Ascending aorta (tissue), 2 donors: Measurements from ENCODE around the gene ZBTB1. TPM values are rescaled to one million over a fixed set of nuclear protein-coding genes. Genes with fewer than 3 reads are reported as not detected.
"Not testable (repeated sequence)": the region's sequence is repeated elsewhere in the genome, so short reads cannot be mapped to it uniquely, and the experiment has no call there.

Experiments used
- DNase-seq, 2 donors: peaks; one replicate each; pipeline ENCODE4 v3.0.0-alpha.2; 2019; ENCODE audit warnings: low spot score in 2 of 2
- H3K27ac ChIP-seq, 2 donors: fragments of 200-600 bp; sonication (generic); one replicate each; pipeline ENCODE4 v1.5.1; 2016 to 2017; ENCODE audit warnings: mild to moderate bottlenecking in 1 of 2
- H3K27me3 ChIP-seq: fragments of 200-600 bp; sonication (generic); one replicate; pipeline ENCODE4 v1.5.1; 2017
- H3K36me3 ChIP-seq, 2 donors: fragments of 200-600 bp; sonication (generic); one replicate each; pipeline ENCODE4 v1.5.1; 2016
- H3K4me1 ChIP-seq, 2 donors: fragments of 200-600 bp; sonication (generic); one replicate each; pipeline ENCODE4 v1.5.1; 2016 to 2017; ENCODE audit warnings: mild to moderate bottlenecking in 1 of 2
- H3K4me3 ChIP-seq, 2 donors: fragments of 200-600 bp; sonication (generic); one replicate each; pipeline ENCODE4 v1.5.1; 2016 to 2017; ENCODE audit warnings: mild to moderate bottlenecking in 1 of 2
- H3K9me3 ChIP-seq, 2 donors: fragments of 200-600 bp; sonication (generic); one replicate each; pipeline ENCODE4 v1.5.1; 2016
- CTCF ChIP-seq, 3 experiments: fragments of 200-600 bp in 2 of 3; fragments of 450-650 bp in 1 of 3; sonication (generic) in 2 of 3; IDR thresholded peaks; one replicate each; pipeline ENCODE4 v1.5.1; 2016 to 2019; ENCODE audit warnings: antibody characterized with exemption in 3 of 3, mild to moderate bottlenecking in 1 of 3, moderate library complexity in 1 of 3
- intact Hi-C: fragments of 100-400 bp; cut with DNase I; formaldehyde crosslinking; loops from one replicate; pipeline ENCODE4 v1.15.1; 2023
- total RNA-seq: library from RNA; depleted of rRNA; stranded (reverse); fragments of >200 nt; gene quantifications from one replicate; pipeline ENCODE4 v1.1.0, GENCODE V29; 2016

The ZBTB1 gene
- total RNA-seq, 1 donor from 2014 or later = 57.0 TPM

- no peak for TF ChIP-seq CTCF (IDR thresholded peaks at IDR 0.05)
- Histone ChIP-seq H3K27me3 (no peaks in the 10 kb centered on the region), H3K27ac (no peak overlapping the region), H3K9me3 (no peaks in the 10 kb centered on the region), H3K4me1 (peaks cover 3 to 22% of the 10 kb centered on the region in 2 donors), H3K4me3 (no peak overlapping the region), H3K36me3 (no peaks in the 10 kb centered on the region)
- intact Hi-C loops = no loop called here
- no peak for DNase-seq
These were observed 59.1 kb downstream of the ZBTB1 start for GRCh38 chr14:64563696-64564095.

- H3K27me3 ChIP-seq = no peaks in the 10 kb centered on the region
- no peaks in the 10 kb centered on the region for H3K36me3 ChIP-seq
- peaks cover 3 to 33% of the 10 kb centered on the region in 2 donors for H3K4me1 ChIP-seq
- H3K9me3 ChIP-seq = no peaks in the 10 kb centered on the region
- TF ChIP-seq CTCF (IDR thresholded peaks at IDR 0.05) = no peak
- DNase-seq = no peak
- no peak overlapping the region for H3K4me3 ChIP-seq
- peak overlapping the region; percentile 73 to 76 for H3K27ac ChIP-seq
- intact Hi-C loops = no loop called here
These were observed 62.1 kb downstream of the ZBTB1 start for GRCh38 chr14:64566651-64567122.

GRCh38 chr14:64569138-64569631 is 64.6 kb downstream of the ZBTB1 start:
- H3K9me3 ChIP-seq = no peaks in the 10 kb centered on the region
- TF ChIP-seq CTCF (IDR thresholded peaks at IDR 0.05) = no peak
- H3K27ac ChIP-seq = peak overlapping the region; percentile 71 to 72
- no peaks in the 10 kb centered on the region for H3K36me3 ChIP-seq
- H3K4me3 ChIP-seq = peak overlapping the region in 1 of 2 donors; percentile 6
- H3K4me1 ChIP-seq = peaks cover 6 to 38% of the 10 kb centered on the region in 2 donors
- intact Hi-C loops = loop anchor here (1.0 kb wide), 1 partner anchor 29 kb away; the partner anchor contains the start of gene HSPA2
- H3K27me3 ChIP-seq = no peaks in the 10 kb centered on the region
- peak; percentile 12 to 86 for DNase-seq

- H3K9me3 ChIP-seq, H3K27me3 ChIP-seq, H3K36me3 ChIP-seq, DNase-seq: not testable (repeated sequence)
- intact Hi-C loops = loop anchor here (1.0 kb wide), 1 partner anchor 29 kb away; the partner anchor contains the start of gene HSPA2
- Histone ChIP-seq H3K4me1 (peaks cover 6 to 38% of the 10 kb centered on the region in 2 donors), H3K4me3 (peak overlapping the region in 1 of 2 donors; percentile 6), H3K27ac (peak overlapping the region; percentile 71 to 72)
These were observed 65.1 kb downstream of the ZBTB1 start for GRCh38 chr14:64569646-64570045.

GRCh38 chr14:64572386-64573104 is 68.0 kb downstream of the ZBTB1 start:
- no peak for TF ChIP-seq CTCF (IDR thresholded peaks at IDR 0.05)
- intact Hi-C loops = no loop called here
- Histone ChIP-seq H3K4me3 (no peak overlapping the region), H3K27me3 (no peaks in the 10 kb centered on the region), H3K4me1 (peaks cover 3 to 23% of the 10 kb centered on the region in 2 donors), H3K9me3 (no peaks in the 10 kb centered on the region), H3K27ac (peak overlapping the region in 1 of 2 donors; percentile 9), H3K36me3 (no peaks in the 10 kb centered on the region)
- DNase-seq = no peak

- no peak for TF ChIP-seq CTCF (IDR thresholded peaks at IDR 0.05)
- Histone ChIP-seq H3K27me3 (no peaks in the 10 kb centered on the region), H3K36me3 (no peaks in the 10 kb centered on the region), H3K9me3 (no peaks in the 10 kb centered on the region), H3K4me1 (peaks cover 3 to 20% of the 10 kb centered on the region in 2 donors), H3K4me3 (no peak overlapping the region), H3K27ac (peak overlapping the region in 1 of 2 donors; percentile 9)
- intact Hi-C loops = no loop called here
- DNase-seq = no peak
These were observed 68.5 kb downstream of the ZBTB1 start for GRCh38 chr14:64573109-64573508.
